HL-60 (cell line): ENCODE measurements around the gene GALNT14.

Source experiments
- POLR2AphosphoS5 ChIP-seq: IDR thresholded peaks from 2 replicates; pipeline ENCODE4 v1.6.1; 2012; ENCODE audit warnings: low read depth
- TF ChIP-seq, protein P1 (sequence below): IDR thresholded peaks from 2 replicates; pipeline ENCODE4 v1.6.1; 2012; ENCODE audit warnings: low read depth; ENCODE audit not compliant: insufficient replicate concordance
- TF ChIP-seq, protein P2 (sequence below): IDR thresholded peaks from one replicate; pipeline ENCODE4 v1.5.1; 2011; ENCODE audit warnings: low read length, control low read depth, inconsistent platforms; ENCODE audit not compliant: insufficient read depth

DNA sequence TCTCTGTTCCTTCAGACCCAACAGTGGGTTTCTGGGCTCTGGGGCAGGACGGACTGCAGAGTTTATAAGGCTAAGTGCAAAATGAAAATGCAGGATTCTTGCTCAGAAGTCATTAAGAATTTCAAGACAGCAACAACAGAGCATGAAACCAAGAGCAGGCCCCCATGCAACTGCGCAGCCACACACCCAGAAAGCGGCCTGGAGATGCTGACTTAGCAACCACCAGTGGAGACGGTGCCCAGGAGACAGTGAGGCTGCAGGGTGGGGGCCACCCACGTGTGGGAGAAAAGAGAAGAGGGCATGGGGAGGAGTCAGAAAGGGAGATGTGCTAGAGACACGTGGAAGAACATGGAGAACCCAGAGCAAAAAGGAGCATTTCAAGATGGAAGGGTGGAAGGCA lies 66.5 kb downstream of the GALNT14 start:
- no peak for TF ChIP-seq POLR2AphosphoS5
- TF ChIP-seq, protein P1, sequence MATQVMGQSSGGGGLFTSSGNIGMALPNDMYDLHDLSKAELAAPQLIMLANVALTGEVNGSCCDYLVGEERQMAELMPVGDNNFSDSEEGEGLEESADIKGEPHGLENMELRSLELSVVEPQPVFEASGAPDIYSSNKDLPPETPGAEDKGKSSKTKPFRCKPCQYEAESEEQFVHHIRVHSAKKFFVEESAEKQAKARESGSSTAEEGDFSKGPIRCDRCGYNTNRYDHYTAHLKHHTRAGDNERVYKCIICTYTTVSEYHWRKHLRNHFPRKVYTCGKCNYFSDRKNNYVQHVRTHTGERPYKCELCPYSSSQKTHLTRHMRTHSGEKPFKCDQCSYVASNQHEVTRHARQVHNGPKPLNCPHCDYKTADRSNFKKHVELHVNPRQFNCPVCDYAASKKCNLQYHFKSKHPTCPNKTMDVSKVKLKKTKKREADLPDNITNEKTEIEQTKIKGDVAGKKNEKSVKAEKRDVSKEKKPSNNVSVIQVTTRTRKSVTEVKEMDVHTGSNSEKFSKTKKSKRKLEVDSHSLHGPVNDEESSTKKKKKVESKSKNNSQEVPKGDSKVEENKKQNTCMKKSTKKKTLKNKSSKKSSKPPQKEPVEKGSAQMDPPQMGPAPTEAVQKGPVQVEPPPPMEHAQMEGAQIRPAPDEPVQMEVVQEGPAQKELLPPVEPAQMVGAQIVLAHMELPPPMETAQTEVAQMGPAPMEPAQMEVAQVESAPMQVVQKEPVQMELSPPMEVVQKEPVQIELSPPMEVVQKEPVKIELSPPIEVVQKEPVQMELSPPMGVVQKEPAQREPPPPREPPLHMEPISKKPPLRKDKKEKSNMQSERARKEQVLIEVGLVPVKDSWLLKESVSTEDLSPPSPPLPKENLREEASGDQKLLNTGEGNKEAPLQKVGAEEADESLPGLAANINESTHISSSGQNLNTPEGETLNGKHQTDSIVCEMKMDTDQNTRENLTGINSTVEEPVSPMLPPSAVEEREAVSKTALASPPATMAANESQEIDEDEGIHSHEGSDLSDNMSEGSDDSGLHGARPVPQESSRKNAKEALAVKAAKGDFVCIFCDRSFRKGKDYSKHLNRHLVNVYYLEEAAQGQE: no peak
- TF ChIP-seq, protein P2, sequence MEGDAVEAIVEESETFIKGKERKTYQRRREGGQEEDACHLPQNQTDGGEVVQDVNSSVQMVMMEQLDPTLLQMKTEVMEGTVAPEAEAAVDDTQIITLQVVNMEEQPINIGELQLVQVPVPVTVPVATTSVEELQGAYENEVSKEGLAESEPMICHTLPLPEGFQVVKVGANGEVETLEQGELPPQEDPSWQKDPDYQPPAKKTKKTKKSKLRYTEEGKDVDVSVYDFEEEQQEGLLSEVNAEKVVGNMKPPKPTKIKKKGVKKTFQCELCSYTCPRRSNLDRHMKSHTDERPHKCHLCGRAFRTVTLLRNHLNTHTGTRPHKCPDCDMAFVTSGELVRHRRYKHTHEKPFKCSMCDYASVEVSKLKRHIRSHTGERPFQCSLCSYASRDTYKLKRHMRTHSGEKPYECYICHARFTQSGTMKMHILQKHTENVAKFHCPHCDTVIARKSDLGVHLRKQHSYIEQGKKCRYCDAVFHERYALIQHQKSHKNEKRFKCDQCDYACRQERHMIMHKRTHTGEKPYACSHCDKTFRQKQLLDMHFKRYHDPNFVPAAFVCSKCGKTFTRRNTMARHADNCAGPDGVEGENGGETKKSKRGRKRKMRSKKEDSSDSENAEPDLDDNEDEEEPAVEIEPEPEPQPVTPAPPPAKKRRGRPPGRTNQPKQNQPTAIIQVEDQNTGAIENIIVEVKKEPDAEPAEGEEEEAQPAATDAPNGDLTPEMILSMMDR: no peak
